HG02885 (cell line): ENCODE measurements around the gene TRIM45.
"Not testable (repeated sequence)": the region's sequence is repeated elsewhere in the genome, so short reads cannot be mapped to it uniquely, and the experiment has no call there.

Experiments
- ATAC-seq: cut with Tn5 transposase; IDR thresholded peaks from one replicate; pipeline ENCODE4 v1.9.1; 2021; ENCODE audit warnings: mild to moderate bottlenecking; ENCODE audit not compliant: unreplicated experiment, poor library complexity

TRIM45 gene, protein sequence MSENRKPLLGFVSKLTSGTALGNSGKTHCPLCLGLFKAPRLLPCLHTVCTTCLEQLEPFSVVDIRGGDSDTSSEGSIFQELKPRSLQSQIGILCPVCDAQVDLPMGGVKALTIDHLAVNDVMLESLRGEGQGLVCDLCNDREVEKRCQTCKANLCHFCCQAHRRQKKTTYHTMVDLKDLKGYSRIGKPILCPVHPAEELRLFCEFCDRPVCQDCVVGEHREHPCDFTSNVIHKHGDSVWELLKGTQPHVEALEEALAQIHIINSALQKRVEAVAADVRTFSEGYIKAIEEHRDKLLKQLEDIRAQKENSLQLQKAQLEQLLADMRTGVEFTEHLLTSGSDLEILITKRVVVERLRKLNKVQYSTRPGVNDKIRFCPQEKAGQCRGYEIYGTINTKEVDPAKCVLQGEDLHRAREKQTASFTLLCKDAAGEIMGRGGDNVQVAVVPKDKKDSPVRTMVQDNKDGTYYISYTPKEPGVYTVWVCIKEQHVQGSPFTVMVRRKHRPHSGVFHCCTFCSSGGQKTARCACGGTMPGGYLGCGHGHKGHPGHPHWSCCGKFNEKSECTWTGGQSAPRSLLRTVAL

DNA sequence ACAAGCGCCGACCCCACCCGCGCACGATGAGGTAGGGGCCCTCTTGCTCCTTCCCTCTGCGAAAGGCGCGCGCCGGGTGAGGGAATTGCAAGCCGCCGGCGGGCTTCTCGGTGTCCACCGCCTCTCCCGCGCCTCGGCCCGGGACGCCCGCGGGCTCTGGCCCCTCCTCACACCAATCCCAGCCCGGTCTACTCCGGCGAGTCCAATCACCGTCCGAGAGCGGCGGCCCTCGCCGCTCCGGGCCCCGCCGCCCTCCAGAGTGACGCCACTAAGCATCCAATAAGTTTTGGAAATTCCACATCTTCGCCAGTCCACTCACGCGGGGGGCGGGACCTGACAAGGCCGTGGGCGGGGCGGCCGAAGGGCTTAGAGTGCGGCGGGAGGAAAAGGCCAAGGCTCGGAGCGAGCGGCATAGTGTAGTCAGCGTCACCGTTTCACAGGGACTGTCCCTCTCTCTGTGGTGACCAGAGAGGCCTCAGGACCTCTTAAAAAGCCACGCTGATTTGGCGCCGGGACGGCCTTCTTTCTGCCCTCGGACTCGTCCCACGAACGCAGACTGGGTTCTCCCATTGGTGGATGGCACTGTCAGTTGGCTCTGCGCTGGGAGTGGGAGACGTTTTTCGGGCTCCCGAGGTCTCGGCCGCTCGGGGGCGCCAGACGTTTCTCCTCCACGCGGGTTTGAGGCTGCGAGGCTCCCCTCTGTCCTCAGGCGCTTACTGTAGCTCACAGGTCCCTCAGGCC, at the start of gene TRIM45:
TSS of gene TRIM45 (minus strand) at position 161 of the 741 bp plus-strand sequence. CDS start 548 bp downstream, outside the sequence.
- ATAC-seq: peak; percentile 89

DNA sequence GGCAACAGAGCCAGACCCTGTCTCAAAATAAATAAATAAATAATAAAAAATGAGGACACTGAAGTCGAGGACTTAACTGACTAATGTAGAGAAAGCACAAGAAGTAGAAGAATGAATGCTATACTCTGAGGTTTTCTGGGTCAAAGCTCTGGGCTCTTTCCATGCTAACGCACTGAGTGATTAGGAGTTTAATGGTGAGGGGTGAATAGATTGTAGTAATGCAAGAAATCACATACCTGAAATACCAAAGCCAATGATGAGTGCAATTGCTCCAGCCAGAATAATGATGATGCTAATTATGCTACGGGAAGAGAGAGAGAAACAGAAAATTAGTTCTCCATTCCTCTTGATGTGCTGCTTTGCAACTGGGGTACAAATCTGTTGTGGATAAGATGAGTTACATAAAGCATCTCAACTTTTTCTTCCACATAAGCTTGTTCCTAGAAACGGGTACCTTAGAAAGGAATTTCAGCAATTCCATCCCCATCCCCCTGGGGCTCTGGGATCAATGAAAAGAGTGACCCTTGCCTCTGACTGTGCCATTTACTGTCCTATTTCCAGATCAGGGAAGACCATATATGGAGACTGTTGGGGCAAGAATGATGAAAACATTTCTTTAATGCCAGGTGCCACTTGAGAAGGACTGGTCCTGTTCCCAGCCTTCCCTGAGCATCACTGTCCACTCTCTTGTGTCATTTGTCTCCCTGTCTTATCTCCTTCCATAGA, 48.5 kb upstream of the TRIM45 start:
- ATAC-seq: no peak

DNA sequence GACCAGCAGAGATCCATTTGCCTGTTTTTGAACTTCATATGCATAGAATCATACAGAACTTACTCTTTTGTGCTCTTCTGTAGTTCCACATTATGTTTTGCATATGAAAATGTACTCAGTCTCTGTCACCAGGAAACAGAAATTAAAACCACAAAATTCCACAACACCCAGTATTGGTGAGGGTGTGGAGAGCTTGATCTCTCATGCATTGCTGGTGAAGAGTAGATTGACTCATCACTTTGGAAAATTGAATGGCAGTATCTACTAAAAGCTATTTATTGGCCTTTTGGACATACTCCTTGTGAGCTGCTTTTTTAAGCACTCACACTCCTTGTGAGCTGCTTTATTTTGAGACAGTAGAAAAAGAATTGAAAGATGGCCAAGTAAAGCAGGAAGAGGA, 45.9 kb upstream of the TRIM45 start:
- ATAC-seq: no peak

DNA sequence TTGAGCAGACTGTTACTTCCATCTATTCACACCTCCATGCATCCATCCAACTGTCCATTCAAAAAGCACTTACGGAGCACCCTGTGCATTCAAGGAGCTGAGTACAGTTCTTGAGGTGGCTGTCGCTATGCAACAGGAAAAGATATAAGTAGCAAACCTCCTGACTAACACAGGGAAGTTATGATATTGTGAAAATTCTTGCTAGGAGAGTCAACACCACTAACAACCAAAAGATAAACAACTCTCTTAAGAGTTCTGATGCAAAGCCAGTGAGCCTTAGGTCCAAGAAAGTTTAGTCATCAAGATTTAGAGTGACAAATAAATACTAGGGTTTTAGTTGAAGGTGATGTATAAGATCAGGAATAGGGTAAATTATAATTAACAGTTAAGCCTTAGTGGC, 44.5 kb upstream of the TRIM45 start:
- ATAC-seq: no peak

DNA sequence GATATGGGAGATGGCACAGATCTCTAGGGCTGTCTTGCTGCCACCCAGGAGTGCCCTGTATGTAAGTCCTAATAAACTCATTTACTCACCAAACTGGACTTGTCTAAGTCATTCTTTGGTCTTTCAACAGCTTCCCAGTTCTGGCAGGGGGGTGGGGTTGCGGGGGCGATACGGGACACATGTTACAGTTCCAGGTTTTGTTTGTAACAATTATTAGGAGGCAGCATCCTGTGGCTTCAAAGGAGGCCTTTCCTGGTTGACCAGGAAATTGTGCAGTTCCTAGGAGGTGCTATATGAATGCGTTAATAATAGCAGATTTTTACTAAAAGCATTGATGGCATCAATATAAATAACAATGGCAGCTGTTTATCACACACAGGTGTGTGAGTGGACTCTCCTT, 42.7 kb upstream of the TRIM45 start:
- no peak for ATAC-seq

DNA sequence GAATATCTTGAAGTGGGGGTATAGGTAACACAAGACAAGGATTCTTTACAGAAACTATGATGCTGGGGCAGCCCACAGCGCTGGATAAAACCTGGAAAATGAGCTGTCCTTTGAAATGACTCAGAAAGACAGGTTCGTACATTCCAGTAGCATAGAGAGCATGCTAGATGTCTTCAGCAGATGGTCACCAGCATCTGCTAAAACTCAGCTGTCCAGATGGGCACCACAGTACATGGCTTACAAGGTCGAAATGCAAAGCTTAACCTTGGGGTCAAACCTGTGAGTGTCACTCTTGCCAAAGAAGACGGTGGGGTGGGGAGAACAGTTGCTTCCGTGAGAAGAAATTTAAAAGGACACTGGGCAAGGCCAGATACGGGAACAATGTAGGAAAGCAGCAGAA, 41.3 kb upstream of the TRIM45 start:
- ATAC-seq: no peak

DNA sequence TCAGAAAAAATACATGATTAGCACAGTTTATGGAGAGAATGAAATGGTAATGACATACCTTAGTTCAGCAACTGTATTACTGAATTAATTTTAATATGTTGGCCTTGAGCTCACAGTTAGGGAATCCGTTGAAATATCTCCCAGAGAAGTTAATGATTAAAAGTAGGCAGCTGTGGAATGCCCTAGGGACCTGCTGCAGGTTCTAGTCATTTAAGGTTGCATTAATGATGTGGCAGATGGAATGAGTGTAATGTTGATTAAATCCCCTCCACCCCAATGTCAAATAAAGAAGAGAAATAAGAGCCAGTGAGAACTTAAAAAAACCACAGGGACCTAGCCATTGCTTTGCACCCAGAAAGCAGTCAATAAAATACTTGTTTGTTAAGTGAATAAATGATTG, 40.3 kb upstream of the TRIM45 start:
- ATAC-seq: no peak

DNA sequence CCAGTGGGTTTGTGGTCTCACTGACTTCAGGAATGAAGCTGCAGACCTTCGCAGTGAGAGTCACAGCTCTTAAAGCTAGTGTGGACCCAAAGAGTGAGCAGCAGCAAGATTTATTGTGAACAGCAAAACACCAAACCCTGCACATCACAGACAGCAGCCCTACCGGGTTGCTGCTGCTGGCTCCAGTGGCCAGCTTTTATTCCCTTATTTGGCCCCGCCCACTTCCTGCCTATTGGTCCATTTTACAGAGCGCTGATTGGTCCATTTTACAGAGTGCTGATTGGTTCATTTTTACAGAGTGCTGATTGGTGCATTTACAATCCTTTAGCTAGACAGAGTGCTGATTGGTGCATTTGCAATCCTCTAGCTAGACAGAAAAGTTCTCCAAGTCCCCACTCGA, 29.8 kb upstream of the TRIM45 start:
- ATAC-seq: not testable (repeated sequence)

DNA sequence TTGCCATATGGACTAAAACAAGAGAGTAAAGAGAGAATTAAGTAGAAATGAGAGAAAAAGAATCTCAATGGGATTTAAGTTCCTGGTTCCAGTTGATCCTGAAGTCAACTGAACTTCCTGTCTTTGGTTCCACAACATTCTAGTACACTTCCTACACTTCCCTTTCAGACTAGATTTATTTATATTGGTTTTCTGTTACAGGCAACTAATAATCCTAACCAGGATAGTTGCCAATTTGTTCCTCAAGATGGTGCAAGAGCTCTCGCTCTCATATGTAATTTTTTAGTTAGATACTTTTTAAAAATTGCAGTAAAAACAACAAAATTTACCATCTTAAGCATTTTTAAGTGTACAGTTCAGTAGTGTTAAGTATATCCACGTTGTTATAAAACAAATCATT, 28.8 kb upstream of the TRIM45 start:
- no peak for ATAC-seq

DNA sequence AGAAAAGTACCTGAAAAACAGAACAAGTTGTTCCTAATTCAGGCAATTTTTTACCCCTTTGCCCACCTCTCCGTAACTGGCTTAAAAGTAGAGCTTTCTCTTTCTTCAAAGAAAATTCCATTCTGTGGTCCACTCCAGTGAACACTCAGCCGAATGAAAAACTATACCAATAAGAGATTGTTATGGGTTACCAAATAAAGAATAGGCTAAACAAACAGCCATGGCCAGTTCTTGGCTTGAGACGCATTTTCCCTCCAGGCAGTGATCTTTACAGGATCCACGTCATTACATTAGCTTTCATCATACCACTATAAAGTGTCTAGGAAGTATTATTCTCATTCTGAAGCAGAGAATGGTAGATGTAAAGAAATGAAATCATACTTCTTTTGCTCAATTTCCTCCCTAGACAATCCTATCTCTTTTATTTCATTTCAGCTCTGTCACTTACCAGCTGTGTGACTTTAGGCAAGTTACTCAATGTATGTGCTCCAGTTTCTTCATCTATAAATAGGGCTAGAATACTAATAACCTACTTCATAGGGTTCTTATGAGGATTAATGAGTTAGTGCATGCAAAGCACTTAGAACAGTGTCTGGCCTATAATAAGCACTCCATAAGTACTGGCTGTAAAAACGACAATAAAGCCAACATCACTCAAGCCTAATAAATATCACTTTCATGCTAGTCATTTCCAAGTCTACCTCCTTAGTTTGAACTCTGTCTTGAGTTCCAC, 26.5 kb upstream of the TRIM45 start:
- ATAC-seq: no peak

DNA sequence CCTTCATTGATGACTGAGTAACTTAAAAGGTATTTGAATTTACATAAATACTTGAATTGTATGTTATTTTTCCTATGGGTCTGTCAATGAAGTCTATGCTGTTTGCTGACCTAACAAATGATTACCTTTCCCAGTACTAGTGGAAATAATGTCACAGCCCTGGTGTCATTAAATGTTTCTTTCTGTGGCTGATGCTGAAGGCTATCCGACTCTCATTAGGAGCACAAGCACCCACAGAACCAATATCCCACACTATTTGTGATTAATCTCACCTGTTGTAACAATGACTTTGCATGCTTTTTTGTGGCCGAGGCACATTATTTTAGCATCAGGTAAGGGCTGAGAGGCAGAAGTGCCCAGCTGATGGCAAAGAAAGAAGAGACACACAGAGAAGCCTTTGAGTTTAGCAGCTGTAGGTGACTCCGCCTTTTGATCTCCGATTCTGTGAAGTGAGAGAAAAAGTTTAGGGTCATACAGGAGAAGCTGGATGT, 25.8 kb upstream of the TRIM45 start:
- no peak for ATAC-seq

DNA sequence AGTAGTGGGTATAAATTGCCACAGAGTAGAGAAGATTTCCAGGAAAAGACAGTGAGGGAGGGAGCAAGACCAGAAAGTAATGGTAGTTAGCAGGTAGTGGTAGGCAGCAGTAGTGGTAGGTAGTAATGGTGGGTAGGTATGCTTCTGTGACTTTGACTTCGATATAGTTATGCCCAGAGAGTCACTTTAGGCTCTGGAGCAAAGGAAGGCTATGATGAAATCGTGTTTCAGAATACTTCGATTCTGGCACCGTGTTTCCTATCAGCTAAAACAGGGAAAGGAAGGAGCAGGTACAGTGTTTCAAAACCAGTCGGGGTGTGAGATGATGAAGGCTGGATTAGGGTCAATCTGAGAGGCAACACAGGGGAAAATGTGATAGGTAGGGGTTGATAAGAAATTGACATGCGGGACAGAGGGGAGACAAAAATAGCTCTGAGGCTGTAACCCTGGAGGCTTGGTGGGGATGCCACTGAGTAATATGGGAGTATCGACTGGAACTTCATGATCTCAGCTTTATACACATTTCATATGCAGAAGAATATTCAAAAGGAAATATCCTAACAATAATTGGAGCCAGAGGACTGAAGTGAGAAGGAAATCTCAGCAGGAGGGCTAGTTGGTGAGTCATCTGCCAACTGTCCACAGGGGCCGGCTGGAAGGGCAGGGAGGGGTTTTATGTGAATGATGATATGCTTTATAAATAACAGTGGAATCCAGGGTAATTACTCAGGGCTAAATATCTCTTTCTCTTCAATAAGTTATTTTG, 25.2 kb upstream of the TRIM45 start:
- ATAC-seq: no peak

DNA sequence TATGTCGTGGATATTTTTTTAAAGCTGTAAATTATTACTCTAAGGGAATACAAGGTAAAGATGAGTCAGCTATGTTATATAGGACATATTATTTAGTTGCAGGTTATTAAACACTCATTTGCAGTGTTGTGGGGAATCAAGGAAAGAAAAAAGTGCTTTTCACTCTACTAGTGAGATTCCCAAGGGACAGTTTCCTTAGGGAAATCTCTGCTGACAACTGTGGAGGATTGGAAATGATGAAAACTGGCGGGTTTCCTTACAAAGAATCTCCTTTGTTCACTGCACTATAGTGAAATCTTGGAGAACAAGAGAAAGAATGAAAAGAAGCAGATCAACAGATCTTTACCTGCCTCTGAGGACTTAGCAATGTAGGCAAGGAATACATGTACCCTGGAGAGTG, 24.5 kb upstream of the TRIM45 start:
- no peak for ATAC-seq

DNA sequence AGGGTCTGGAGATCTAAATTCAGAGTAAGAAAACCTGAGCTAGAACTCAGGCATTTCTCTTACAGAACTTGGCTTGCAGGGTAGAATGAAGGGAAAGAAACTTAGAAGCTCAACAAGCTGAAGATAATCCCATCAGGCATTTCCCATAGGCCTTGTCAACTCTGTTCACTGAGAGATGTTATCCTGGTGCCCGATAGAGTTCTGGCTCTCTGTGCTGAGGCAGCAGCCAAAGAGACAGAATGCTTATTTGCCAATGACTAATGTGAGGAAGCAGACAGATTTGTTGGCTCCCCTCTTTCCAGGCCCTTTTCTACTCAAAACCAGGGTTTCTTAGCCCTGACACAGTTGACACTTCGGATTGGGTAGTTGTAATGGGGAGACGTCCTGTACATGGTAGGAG, 22.3 kb upstream of the TRIM45 start:
- no peak for ATAC-seq

DNA sequence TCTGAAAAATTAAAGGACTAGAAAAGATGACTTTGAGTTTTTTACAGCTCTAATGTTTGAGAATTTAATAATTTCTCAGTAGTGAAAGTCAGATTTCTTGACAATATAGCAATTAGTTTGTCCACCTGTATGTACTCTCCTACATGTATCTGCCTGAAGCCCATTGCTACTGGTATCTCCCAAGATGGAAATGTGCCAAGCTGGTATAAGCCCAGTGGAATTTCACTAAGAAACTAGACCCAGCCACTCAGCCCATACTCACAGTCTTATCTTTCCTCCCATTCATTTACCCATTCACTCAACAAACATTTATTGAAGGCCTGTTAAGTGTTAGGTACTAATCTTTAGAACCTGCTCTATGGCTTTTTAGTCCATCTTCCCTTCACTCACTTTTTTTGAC, 21.6 kb upstream of the TRIM45 start:
- ATAC-seq: no peak

DNA sequence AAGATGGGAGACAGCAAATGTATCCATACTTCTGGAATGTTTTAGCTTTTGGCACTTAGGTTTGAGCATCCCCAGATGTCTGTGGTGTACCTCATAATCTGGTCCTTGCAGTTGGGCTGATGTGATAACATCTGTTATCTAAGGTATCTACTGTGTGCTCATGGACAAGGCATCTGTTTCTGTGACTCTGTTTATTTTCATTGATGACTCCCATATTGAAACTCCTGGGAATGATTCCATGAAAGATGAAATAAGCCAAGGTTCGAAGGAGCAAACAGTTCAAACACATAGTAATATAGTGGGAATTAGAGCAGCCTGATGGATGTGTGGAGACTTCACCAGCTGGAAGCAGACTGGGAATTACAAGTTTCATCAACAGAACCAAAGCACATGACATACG, 20.7 kb upstream of the TRIM45 start:
- ATAC-seq: no peak

DNA sequence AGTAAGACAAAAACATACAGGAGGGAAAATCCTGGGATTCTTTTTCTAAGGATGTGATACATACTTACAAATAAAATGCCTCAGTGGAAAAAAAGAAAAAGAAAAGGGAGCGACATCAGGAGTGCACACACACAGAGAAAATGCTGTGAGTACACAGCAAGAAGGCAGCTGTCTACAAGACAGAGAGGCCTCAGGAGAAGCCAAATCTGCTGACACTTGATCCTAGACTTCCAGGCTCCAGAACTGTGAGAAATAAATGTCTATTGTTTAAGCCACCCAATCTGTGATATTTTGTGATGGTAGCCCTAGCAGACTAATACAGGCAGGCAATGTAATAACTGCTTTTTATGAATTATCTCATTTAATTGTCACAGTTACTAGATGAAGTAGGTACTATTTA, 17.0 kb upstream of the TRIM45 start:
- ATAC-seq: no peak

DNA sequence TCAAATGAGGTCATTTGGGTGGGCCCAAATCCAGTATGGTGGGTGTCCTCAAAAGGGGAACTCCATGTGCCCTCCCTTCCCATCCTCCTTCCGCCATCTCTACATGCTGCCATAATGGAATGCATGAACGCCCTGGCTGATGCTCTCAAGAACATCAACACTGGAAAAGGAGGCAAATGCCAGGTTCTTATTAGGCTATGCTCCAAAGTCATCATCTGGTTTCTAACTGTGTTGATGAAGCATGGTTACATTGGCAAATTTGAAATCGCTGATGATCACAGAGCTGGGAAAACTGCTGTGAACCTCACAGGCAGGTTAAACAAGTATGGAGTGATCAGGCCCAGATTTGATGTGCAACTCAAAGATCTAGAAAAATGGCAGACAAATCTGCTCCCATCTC, 16.6 kb upstream of the TRIM45 start:
- no peak for ATAC-seq

DNA sequence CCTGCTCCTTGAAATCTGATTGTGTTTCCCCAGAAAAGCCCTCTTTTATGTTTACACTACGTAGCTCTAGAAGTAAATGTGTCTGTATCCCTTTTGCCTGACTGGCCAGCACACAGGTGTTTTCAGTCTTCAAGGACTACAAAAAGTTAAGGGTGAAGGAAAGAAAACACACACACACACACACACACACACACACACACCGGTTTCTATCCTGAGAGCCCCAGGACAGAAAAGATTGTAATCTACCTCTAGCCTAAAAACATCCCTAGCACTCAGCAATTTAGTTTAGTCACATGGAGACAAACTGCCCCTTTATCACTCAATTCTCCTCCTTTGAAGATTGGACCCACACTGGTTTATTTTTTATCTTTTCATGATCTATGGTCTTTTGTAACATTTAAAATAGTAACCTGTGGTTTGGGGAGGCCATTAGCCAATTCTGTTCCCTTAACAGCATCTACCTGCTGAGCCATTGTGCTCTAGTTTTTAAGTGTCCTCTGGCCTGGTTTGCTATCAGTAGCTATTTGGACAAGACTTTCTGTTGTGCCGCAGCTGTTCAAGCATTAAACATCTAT, 15.8 kb upstream of the TRIM45 start:
- ATAC-seq: no peak
